HCT116 (cell line): Measurements from ENCODE around the gene TUG1. TPM values are rescaled to one million over a fixed set of nuclear protein-coding genes. Genes with fewer than 3 reads are reported as not detected.

Source experiments
- ATAC-seq: fragments of 200-7000 bp; cut with Tn5 transposase; 2 replicates; pipeline ENCODE4 v1.9.1; 2020; ENCODE audit warnings: mild to moderate bottlenecking, moderate library complexity
- BruUV-seq: library from RNA; stranded (reverse); fragments of 400-500 nt; replicated peaks from 2 replicates; lab custom pipeline; 2021; lab: Mats Ljungman, UMichigan
- CTCF ChIA-PET: fragments of 300-600 bp; sonication (Branson Sonifier 250); formaldehyde crosslinking; loops from one replicate; lab custom pipeline; 2021; ENCODE audit warnings: antibody characterized with exemption; lab: Charles Lee
- POLR2A ChIA-PET: fragments of 300-600, 350-600 bp; sonication (Branson Sonifier 250); formaldehyde crosslinking; loops from one replicate; lab custom pipeline; 2021; ENCODE audit warnings: antibody characterized with exemption; lab: Charles Lee
- RAD21 ChIA-PET, 2 experiments: fragments of 300-600 bp; sonication (Branson Sonifier 250); formaldehyde crosslinking; loops; one replicate each; lab custom pipeline; 2023; ENCODE audit warnings: low total read pairs in 2 of 2; ENCODE audit not compliant: uncharacterized antibody in 2 of 2, unreplicated experiment in 2 of 2, low non-redundant PET in 1 of 2; lab: Charles Lee
- DNase-seq: peaks from one replicate; pipeline ENCODE4 v3.0.0-alpha.2; 2010; ENCODE audit warnings: low read depth, low spot score
- H2AFZ ChIP-seq: fragments of 200-600 bp; shearing (Covaris generic), sonication (generic); 2 replicates; pipeline ENCODE4 v1.6.1; 2017; ENCODE audit warnings: low read depth, mixed run types, mixed read lengths, antibody characterized with exemption, low read length; ENCODE audit not compliant: poor library complexity, severe bottlenecking
- H3K27ac ChIP-seq: 2 replicates; pipeline ENCODE4 v1.5.1; 2012; ENCODE audit warnings: low read depth, low read length
- H3K27me3 ChIP-seq: fragments of 200-600 bp; sonication (generic); 2 replicates; pipeline ENCODE4 v1.6.1; 2016; ENCODE audit warnings: mixed run types, low read length, mixed read lengths; ENCODE audit not compliant: insufficient read depth
- H3K36me3 ChIP-seq, 2 experiments: fragments of 200-500 bp in 1 of 2; fragments of 200-600 bp in 1 of 2; sonication (Bioruptor generic) in 1 of 2; sonication (generic) in 1 of 2; 2 replicates each; pipeline versions ENCODE4 v1.5.1 to v1.6.1; 2014 to 2016; ENCODE audit warnings: low read length in 2 of 2, inconsistent platforms in 1 of 2, mixed read lengths in 1 of 2, mixed run types in 1 of 2; ENCODE audit not compliant: insufficient read depth in 2 of 2, control insufficient read depth in 1 of 2
- H3K4me1 ChIP-seq, 2 experiments: fragments of 200-600 bp in 1 of 2; sonication (generic) in 1 of 2; 2 replicates each; pipeline versions ENCODE4 v1.5.1 to v1.6.1; 2012 to 2017; ENCODE audit warnings: low read length in 2 of 2, inconsistent platforms in 1 of 2, mild to moderate bottlenecking in 1 of 2, mixed read lengths in 1 of 2, mixed run types in 1 of 2, moderate library complexity in 1 of 2; ENCODE audit not compliant: insufficient read depth in 2 of 2, control insufficient read depth in 1 of 2
- H3K4me2 ChIP-seq: fragments of 200-600 bp; sonication (generic); 2 replicates; pipeline ENCODE4 v1.6.1; 2017; ENCODE audit warnings: mixed run types, low read length, mixed read lengths
- H3K4me3 ChIP-seq, 2 experiments: fragments of 200-600 bp in 1 of 2; sonication (generic) in 1 of 2; replicated peaks in 1 of 2; 2 replicates each; pipeline ENCODE4 v1.5.1; 2011 to 2016; ENCODE audit warnings: low read length in 2 of 2, control low read depth in 1 of 2, low read depth in 1 of 2, mild to moderate bottlenecking in 1 of 2, mixed read lengths in 1 of 2, mixed run types in 1 of 2
- H3K79me2 ChIP-seq: fragments of 200-600 bp; sonication (generic); 2 replicates; pipeline ENCODE4 v1.6.1; 2017; ENCODE audit warnings: mild to moderate bottlenecking, mixed run types, low read length, moderate library complexity, mixed read lengths; ENCODE audit not compliant: insufficient read depth
- H3K9ac ChIP-seq: fragments of 200-600 bp; sonication (generic); 2 replicates; pipeline ENCODE4 v1.6.1; 2016; ENCODE audit warnings: low read length, mixed read lengths
- H3K9me2 ChIP-seq: fragments of 200-600 bp; sonication (generic), shearing (Covaris generic); 2 replicates; pipeline ENCODE4 v1.6.1; 2017; ENCODE audit warnings: mixed run types, mild to moderate bottlenecking, moderate library complexity; ENCODE audit not compliant: insufficient read depth
- H3K9me3 ChIP-seq, 2 experiments: fragments of 200-500 bp in 1 of 2; fragments of 200-600 bp in 1 of 2; sonication (Bioruptor generic) in 1 of 2; sonication (generic) in 1 of 2; 2 replicates each; pipeline ENCODE4 v1.6.1; 2014 to 2017; ENCODE audit warnings: low read length in 2 of 2, mixed read lengths in 2 of 2, inconsistent platforms in 1 of 2, low read depth in 1 of 2, mild to moderate bottlenecking in 1 of 2, mixed run types in 1 of 2, moderate library complexity in 1 of 2; ENCODE audit not compliant: control insufficient read depth in 1 of 2, insufficient read depth in 1 of 2
- H4K20me1 ChIP-seq: fragments of 200-600 bp; sonication (generic), shearing (Covaris generic); 2 replicates; pipeline ENCODE4 v1.6.1; 2017; ENCODE audit warnings: mixed run types, mild to moderate bottlenecking, moderate library complexity; ENCODE audit not compliant: insufficient read depth
- CBX3 ChIP-seq: IDR thresholded peaks from 2 replicates; pipeline ENCODE4 v1.6.1; 2012; ENCODE audit warnings: low read depth
- CEBPB ChIP-seq: IDR thresholded peaks from 2 replicates; pipeline ENCODE4 v1.6.1; 2012; ENCODE audit warnings: low read depth
- ELF1 ChIP-seq: IDR thresholded peaks from 2 replicates; pipeline ENCODE4 v1.6.1; 2012; ENCODE audit warnings: low read depth, borderline replicate concordance
- EZH2 ChIP-seq: fragments of 200-600 bp; sonication (generic); IDR thresholded peaks from 2 replicates; pipeline ENCODE4 v1.6.1; 2017; ENCODE audit warnings: antibody characterized with exemption, mixed run types
- EZH2phosphoT487 ChIP-seq: fragments of 200-600 bp; IDR thresholded peaks from 2 replicates; pipeline ENCODE4 v1.6.1; 2018; ENCODE audit warnings: antibody characterized with exemption, borderline replicate concordance
- FOSL1 ChIP-seq: IDR thresholded peaks from 2 replicates; pipeline ENCODE4 v1.6.1; 2012; ENCODE audit warnings: low read depth
- JUND ChIP-seq: IDR thresholded peaks from 2 replicates; pipeline ENCODE4 v1.6.1; 2012
- POLR2A ChIP-seq: IDR thresholded peaks from 2 replicates; pipeline ENCODE4 v1.7.0; 2011; ENCODE audit warnings: borderline replicate concordance; ENCODE audit not compliant: insufficient read depth, insufficient read length; ENCODE audit errors: extremely low read depth
- RAD21 ChIP-seq: IDR thresholded peaks from 2 replicates; pipeline ENCODE4 v1.6.1; 2012; ENCODE audit warnings: low read depth, mild to moderate bottlenecking
- SIN3A ChIP-seq: IDR thresholded peaks from 2 replicates; pipeline ENCODE4 v1.6.1; 2012; ENCODE audit warnings: low read depth
- SP1 ChIP-seq: IDR thresholded peaks from 2 replicates; pipeline ENCODE4 v1.6.1; 2012; ENCODE audit warnings: low read depth
- SRF ChIP-seq: IDR thresholded peaks from 2 replicates; pipeline ENCODE4 v1.6.1; 2012; ENCODE audit warnings: low read depth
- TCF7L2 ChIP-seq: IDR thresholded peaks from 2 replicates; pipeline ENCODE4 v1.7.0; 2011; ENCODE audit warnings: borderline replicate concordance, inconsistent platforms; ENCODE audit not compliant: insufficient read depth, insufficient read length; ENCODE audit errors: extremely low read depth
- YY1 ChIP-seq: IDR thresholded peaks from 2 replicates; pipeline ENCODE4 v1.6.1; 2011; ENCODE audit warnings: low read length, low read depth, moderate library complexity, mild to moderate bottlenecking; ENCODE audit not compliant: insufficient replicate concordance; ENCODE audit errors: extremely low read depth
- ZNF274 ChIP-seq: fragments of 200-500 bp; sonication (Bioruptor generic); IDR thresholded peaks from 2 replicates; pipeline ENCODE4 v1.6.1; 2014; ENCODE audit warnings: mild to moderate bottlenecking, low read depth, low read length, inconsistent platforms
- intact Hi-C: fragments of 100-400 bp; cut with micrococcal nuclease; formaldehyde crosslinking; loops from 2 replicates; pipeline ENCODE4 v1.10.0; 2022
- total RNA-seq: library from RNA; stranded (reverse); gene quantifications from one replicate; pipeline ENCODE4 v1.2.1, GENCODE V29; 2021; ENCODE audit not compliant: unreplicated experiment
- TF ChIP-seq, protein P1 (sequence below): IDR thresholded peaks from 2 replicates; pipeline ENCODE4 v1.6.1; 2011; ENCODE audit warnings: mild to moderate bottlenecking, low read length, moderate library complexity; ENCODE audit not compliant: insufficient replicate concordance; ENCODE audit errors: extremely low read depth
- TF ChIP-seq, protein P2 (sequence below): IDR thresholded peaks from 2 replicates; pipeline ENCODE4 v1.6.1; 2012; ENCODE audit warnings: low read depth
- TF ChIP-seq, protein P3 (sequence below), 3 experiments: fragments of 200-600 bp in 1 of 3; sonication (generic) in 1 of 3; IDR thresholded peaks in 2 of 3; conservative IDR thresholded peaks in 1 of 3; 2 replicates each; pipeline ENCODE4 v1.5.1; 2012 to 2017; ENCODE audit warnings: low read depth in 2 of 3, low read length in 2 of 3, antibody characterized with exemption in 1 of 3, borderline replicate concordance in 1 of 3, control low read depth in 1 of 3, mild to moderate bottlenecking in 1 of 3, mixed read lengths in 1 of 3, mixed run types in 1 of 3, moderate library complexity in 1 of 3; ENCODE audit not compliant: insufficient read depth in 1 of 3
- TF ChIP-seq, protein P4 (sequence below): IDR thresholded peaks from 2 replicates; pipeline ENCODE4 v1.6.1; 2012

The TUG1 gene
- total RNA-seq, 1 experiment from 2014 or later: 45.0 TPM

DNA sequence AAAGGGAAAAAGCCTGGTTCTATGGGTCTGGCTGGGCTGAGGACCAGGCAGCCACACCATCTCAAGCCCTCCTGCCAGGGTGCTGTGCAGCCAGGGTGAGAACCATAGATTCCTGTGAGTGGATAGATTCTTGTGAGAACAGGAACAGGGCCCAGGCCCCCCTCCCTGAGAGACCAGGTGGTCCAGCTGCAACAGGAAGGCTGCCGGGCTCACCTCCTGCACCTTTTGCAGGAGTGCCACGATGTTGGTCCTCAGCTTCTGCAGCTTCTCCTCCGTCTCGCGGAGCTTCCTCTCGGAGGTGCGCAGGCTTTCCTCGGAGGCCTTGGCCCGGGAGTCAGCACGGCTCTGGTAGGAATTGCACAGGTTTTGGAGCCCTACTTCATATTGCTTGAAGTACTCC is 41.3 kb upstream of the TUG1 start:
- ATAC-seq: no peak
- DNase-seq: no peak
- no peaks in the 10 kb centered on the region for H3K9me2 ChIP-seq
- no peak overlapping the region for H2AFZ ChIP-seq
- RAD21 ChIA-PET: no interaction called here
- no peaks in the 10 kb centered on the region for H4K20me1 ChIP-seq
- no peaks in the 10 kb centered on the region for H3K79me2 ChIP-seq
- no peak overlapping the region for H3K4me2 ChIP-seq
- CTCF ChIA-PET: no interaction called here
- no peak overlapping the region for H3K9ac ChIP-seq
- H3K27me3 ChIP-seq: no peaks in the 10 kb centered on the region
- POLR2A ChIA-PET: no interaction called here
- H3K36me3 ChIP-seq: peaks cover 16% of the 10 kb centered on the region in 2 experiments; a peak in 3 of 4 replicates
- H3K27ac ChIP-seq: no peak overlapping the region
- H3K4me1 ChIP-seq: no peaks in the 10 kb centered on the region
- no peak for TF ChIP-seq TCF7L2
- no peak for TF ChIP-seq ELF1
- TF ChIP-seq, protein P1, sequence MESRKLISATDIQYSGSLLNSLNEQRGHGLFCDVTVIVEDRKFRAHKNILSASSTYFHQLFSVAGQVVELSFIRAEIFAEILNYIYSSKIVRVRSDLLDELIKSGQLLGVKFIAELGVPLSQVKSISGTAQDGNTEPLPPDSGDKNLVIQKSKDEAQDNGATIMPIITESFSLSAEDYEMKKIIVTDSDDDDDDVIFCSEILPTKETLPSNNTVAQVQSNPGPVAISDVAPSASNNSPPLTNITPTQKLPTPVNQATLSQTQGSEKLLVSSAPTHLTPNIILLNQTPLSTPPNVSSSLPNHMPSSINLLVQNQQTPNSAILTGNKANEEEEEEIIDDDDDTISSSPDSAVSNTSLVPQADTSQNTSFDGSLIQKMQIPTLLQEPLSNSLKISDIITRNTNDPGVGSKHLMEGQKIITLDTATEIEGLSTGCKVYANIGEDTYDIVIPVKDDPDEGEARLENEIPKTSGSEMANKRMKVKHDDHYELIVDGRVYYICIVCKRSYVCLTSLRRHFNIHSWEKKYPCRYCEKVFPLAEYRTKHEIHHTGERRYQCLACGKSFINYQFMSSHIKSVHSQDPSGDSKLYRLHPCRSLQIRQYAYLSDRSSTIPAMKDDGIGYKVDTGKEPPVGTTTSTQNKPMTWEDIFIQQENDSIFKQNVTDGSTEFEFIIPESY: no peak
- TF ChIP-seq, protein P2, sequence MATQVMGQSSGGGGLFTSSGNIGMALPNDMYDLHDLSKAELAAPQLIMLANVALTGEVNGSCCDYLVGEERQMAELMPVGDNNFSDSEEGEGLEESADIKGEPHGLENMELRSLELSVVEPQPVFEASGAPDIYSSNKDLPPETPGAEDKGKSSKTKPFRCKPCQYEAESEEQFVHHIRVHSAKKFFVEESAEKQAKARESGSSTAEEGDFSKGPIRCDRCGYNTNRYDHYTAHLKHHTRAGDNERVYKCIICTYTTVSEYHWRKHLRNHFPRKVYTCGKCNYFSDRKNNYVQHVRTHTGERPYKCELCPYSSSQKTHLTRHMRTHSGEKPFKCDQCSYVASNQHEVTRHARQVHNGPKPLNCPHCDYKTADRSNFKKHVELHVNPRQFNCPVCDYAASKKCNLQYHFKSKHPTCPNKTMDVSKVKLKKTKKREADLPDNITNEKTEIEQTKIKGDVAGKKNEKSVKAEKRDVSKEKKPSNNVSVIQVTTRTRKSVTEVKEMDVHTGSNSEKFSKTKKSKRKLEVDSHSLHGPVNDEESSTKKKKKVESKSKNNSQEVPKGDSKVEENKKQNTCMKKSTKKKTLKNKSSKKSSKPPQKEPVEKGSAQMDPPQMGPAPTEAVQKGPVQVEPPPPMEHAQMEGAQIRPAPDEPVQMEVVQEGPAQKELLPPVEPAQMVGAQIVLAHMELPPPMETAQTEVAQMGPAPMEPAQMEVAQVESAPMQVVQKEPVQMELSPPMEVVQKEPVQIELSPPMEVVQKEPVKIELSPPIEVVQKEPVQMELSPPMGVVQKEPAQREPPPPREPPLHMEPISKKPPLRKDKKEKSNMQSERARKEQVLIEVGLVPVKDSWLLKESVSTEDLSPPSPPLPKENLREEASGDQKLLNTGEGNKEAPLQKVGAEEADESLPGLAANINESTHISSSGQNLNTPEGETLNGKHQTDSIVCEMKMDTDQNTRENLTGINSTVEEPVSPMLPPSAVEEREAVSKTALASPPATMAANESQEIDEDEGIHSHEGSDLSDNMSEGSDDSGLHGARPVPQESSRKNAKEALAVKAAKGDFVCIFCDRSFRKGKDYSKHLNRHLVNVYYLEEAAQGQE: no peak
- no peak for TF ChIP-seq YY1
- no peak for TF ChIP-seq SIN3A
- TF ChIP-seq SP1: no peak
- TF ChIP-seq, protein P3, sequence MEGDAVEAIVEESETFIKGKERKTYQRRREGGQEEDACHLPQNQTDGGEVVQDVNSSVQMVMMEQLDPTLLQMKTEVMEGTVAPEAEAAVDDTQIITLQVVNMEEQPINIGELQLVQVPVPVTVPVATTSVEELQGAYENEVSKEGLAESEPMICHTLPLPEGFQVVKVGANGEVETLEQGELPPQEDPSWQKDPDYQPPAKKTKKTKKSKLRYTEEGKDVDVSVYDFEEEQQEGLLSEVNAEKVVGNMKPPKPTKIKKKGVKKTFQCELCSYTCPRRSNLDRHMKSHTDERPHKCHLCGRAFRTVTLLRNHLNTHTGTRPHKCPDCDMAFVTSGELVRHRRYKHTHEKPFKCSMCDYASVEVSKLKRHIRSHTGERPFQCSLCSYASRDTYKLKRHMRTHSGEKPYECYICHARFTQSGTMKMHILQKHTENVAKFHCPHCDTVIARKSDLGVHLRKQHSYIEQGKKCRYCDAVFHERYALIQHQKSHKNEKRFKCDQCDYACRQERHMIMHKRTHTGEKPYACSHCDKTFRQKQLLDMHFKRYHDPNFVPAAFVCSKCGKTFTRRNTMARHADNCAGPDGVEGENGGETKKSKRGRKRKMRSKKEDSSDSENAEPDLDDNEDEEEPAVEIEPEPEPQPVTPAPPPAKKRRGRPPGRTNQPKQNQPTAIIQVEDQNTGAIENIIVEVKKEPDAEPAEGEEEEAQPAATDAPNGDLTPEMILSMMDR (IDR thresholded peaks at IDR 0.05 in 2 of 3, conservative IDR thresholded peaks at IDR 0.05 in 1 of 3; ENCODE audit: borderline replicate concordance in 1 of 3, insufficient read depth in 1 of 3, low read depth in 2 of 3, low read length in 2 of 3): no peak
- TF ChIP-seq, protein P4, sequence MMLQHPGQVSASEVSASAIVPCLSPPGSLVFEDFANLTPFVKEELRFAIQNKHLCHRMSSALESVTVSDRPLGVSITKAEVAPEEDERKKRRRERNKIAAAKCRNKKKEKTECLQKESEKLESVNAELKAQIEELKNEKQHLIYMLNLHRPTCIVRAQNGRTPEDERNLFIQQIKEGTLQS: no peak
- no peak for TF ChIP-seq FOSL1
- TF ChIP-seq EZH2phosphoT487: no peak
- no peak for TF ChIP-seq ZNF274
- TF ChIP-seq JUND: no peak
- TF ChIP-seq CBX3: no peak
- no peak for TF ChIP-seq SRF
- no peak for TF ChIP-seq CEBPB
- no peak for TF ChIP-seq POLR2A
- TF ChIP-seq RAD21: no peak
- no peak for TF ChIP-seq EZH2
- H3K9me3 ChIP-seq: no peaks in the 10 kb centered on the region
- intact Hi-C loops: loop anchor here (10.0 kb wide), 1 partner anchor 293 kb away; the partner anchor contains the start of gene SLC35E4
- BruUV-seq: no TSS peak
- H3K4me3 ChIP-seq: no peak overlapping the region
